GM19193 (cell line): ENCODE results near the gene FOXS1.

ENCODE experiments used
- POLR2A ChIP-seq: IDR thresholded peaks from 4 replicates; pipeline ENCODE4 v1.6.1; 2011; ENCODE audit not compliant: insufficient read depth, insufficient read length; ENCODE audit errors: extremely low read depth

The FOXS1 gene

DNA sequence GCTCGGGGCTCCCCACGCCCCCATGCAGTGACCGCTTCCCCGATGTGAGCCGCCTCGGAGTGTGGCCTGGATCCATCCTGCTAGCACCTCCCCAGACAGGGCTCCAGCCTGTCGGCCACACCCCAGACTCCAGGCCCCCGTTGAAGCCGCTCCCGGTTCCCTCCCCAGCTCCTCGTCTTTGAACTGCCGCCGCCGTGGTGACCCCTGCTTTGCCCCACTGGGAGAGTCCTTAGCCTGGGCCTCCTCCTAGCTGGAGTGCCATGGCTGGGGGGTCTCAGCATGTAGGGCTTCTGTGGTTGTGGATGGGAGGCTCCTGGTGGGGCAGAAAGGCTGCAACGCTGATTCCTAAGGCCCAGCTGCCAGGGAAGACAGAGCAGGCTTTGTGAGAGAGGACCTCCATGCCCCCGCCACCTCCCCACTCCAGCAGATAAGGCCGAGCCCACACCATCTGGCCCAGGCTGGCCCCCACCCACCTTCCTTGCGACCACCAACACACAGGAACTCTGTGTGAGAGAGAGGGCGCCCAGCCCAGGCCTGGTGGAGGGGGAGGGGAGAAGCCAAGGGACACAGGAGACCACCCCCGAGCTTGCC, 11.4 kb downstream of the FOXS1 start:
- no peak for TF ChIP-seq POLR2A

DNA sequence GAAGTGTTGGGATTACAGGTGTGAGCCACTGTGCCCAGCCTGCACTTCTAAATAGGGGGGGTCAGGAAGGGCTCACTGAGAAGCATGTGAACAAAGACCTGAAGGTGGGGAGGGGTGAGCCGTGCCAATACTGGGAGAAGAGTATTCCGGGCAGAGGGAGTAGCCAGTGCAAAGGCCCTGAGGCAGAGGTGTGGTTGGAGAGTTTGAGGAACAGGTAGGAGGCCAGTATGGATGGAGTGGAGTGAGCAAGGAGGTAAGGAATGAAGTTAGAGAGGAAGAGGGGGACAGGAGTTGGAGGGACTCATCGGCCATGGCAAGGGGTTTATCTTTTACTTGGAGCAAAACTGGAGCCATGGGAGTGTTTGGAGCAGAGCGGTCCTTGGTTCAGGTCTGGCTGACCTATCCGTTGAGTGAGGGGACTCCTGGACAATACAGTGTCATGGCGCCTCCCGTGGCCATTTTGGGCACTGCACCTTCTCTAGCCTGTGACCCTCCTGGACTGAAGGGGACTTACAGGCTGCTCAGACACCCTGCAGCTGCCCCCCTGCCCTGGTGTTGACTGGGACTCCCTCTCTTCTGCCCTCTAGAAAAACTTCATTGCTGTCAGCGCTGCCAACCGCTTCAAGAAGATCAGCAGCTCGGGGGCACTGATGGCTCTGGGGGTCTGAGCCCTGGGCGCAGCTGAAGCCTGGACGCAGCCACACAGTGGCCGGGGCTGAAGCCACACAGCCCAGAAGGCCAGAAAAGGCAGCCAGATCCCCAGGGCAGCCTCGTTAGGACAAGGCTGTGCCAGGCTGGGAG, 12.1 kb downstream of the FOXS1 start:
- no peak for TF ChIP-seq POLR2A

DNA sequence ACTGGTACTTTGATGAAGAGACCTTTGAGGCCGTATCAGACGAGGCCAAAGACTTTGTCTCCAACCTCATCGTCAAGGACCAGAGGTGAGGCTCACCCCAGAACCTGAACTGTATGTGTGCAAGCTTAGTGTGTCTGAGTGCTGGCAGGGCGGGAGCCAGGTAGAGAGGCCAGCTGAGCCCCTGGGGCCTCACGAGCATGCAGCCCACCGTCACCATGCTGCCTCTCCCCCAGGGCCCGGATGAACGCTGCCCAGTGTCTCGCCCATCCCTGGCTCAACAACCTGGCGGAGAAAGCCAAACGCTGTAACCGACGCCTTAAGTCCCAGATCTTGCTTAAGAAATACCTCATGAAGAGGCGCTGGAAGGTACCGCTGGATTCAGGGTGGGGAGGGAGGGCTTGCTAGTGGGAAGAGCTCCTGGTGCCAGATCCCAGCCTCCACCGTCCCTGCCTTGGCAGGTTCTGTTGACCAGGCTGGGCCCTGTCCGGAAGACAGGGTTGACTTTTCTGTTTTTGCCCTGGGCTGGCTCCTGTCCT, 13.6 kb downstream of the FOXS1 start:
- TF ChIP-seq POLR2A: no peak

DNA sequence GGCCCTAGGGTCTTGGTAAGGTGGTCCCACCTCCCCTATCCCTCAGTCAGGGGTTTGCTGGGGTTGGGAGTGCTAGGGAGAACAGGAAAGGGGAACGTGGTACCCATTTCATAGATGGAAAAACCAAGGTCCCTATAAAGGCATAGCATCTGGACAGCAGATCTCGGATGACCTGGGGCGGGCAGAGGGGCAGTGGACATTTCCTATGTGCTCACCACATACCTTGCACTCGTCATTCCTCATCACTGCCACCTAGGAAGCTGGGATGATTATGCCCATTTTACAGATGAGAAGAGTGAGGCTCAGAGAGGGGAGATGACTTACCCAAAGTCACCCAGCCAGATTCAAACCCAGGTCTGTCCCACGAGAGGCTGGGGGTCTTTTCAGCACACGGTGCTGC, 14.2 kb downstream of the FOXS1 start:
- TF ChIP-seq POLR2A: no peak

- no peak for TF ChIP-seq POLR2A
These were observed 14.9 kb downstream of the FOXS1 start for GRCh38 chr20:31830406-31830981.

- no peak for TF ChIP-seq POLR2A
These were observed 15.7 kb downstream of the FOXS1 start for GRCh38 chr20:31829731-31830130.

DNA sequence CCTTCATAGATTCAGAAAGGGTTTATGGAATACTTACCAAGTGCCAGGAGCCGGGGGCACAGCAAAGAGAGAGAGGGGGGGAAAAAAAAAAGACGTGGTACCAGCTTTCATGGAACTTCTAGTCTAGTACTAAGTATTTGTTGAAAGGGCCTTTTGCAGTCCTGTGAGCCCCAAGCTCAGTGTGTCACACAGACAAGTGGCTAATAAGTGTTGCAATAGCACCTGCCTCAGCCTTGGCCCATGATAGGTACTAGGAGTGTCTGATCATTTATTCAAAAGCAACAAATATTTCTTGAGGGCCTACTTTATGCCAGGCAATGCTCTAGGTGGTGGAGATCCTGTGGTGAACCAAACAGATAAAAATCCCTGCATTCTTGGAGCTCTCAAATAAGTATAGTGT, 18.3 kb downstream of the FOXS1 start:
- no peak for TF ChIP-seq POLR2A

DNA sequence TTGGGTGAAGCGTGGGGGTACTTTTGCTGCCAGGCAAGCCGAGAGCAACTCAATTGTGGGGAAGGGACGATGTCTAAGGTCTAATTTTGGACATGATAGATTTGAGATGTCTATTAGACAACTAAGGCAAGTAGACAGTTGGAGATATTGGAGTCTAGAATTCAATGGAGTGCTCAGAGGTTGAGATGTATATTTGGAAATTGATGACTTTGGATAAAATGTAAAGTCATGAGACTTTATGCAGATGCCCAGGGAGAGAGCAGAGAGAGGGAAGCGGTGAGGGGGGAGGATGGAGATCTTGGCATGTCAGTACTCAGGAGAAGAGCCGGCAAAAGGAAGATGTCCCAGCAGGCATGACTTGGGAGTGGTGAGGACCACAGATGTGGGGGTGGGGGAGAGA, 19.3 kb downstream of the FOXS1 start:
- no peak for TF ChIP-seq POLR2A

- TF ChIP-seq POLR2A: no peak
These were observed 20.7 kb downstream of the FOXS1 start for GRCh38 chr20:31824554-31825313.

GRCh38 chr20:31824125-31824485, 21.3 kb downstream of the FOXS1 start:
- TF ChIP-seq POLR2A: no peak

DNA sequence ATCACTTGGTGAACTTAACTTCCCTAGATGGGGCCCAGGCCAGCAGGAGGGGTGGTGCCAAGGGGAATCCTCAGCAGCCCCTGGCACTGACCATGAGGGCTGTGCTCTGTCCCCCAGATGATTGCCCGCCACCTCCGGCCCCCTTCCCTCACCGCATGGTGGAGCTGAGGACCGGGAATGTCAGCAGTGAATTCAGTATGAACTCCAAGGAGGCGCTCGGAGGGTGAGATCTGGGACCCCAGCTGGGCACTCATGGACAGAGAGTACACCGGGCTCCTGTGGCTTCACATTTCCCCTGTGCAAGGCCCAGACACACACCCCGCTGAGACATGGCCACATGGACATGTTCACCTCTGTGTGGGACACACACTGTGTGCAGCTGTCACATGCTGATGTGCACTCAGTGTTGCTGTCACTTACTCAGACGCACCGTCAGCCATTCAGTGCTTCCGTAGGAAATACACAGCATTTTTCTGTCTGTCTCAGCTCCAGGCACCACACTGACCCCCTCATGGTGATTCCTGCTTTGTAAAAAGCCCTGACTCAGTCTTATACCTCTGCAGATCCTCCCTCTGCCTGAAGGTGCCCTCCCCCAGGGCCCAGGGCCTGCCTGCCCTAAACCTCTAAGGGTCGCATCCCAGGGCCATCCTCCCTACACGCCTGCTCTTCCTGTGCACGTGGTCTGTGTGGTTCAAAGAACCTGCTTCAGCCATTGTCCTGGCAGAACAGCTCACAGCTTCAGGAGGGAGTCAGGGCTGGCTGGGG, 21.9 kb downstream of the FOXS1 start:
- TF ChIP-seq POLR2A: no peak

DNA sequence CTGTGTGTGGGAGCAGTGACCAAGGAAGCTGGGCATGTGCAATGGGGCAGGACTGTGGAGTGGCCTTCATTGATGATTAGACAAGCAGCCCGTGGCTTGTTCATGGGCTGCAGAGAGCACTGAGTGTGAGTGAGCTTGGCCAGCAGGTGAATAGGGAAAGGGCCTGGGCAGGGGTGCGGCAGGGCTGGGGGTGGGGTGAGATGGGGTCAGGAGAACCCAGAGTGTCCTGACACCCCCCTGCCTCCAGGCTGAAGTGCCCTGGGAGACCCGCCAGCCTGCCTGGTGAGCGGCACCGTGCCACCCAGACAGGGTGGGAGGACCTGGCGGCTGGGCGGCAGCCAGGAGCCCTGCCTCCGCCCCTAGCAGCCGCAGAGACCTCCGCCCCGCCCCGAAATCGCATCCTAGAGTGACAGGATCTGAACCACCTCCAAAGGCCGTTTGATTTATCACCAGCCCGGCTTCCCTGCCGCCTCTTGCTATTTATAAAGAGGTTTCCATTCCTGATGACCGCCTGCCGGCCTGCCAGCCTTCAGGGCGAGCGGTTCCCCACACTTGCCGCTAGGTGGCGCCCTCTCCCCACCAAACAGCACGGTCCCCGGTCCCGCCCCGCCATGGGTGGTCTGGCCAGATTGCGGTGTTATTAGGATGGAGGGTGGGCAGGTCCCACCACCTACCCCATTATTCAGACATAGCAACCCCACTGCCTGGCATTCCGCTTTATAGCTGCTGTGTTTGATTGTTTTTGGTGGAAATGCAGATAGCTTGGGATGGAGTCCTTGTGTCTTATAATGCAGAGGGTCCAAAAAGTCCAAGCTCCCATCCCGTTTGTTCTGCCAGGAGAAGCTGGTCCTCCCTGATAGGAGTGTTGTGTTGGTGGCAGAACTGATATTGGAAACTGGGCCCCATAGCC, 22.7 kb downstream of the FOXS1 start:
- TF ChIP-seq POLR2A: no peak

DNA sequence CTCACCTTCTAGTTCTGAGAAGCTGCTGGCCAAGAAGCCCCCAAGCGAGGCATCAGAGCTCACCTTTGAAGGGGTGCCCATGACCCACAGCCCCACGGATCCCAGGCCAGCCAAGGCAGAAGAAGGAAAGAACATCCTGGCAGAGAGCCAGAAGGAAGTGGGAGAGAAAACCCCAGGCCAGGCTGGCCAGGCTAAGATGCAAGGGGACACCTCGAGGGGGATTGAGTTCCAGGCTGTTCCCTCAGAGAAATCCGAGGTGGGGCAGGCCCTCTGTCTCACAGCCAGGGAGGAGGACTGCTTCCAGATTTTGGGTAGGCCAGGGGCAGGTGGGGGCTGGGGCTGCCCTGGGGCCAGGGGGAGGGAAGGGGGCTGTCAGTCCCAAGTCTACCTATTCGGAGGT, 24.0 kb downstream of the FOXS1 start:
- no peak for TF ChIP-seq POLR2A
